Activated T-cell treated with anti-CD3 and anti-CD28 coated beads, Interleukin-2, amount 50 U/mL, for 48 hours (primary cell): ENCODE results near the gene MOCS1.
A peak's percentile ranks its signal among the peaks of the same experiment; 100 is the strongest.

Source experiments
- DNase-seq, 2 experiments: peaks; one replicate each; pipeline ENCODE4 v3.0.0-alpha.2; 2020

MOCS1 gene

DNA sequence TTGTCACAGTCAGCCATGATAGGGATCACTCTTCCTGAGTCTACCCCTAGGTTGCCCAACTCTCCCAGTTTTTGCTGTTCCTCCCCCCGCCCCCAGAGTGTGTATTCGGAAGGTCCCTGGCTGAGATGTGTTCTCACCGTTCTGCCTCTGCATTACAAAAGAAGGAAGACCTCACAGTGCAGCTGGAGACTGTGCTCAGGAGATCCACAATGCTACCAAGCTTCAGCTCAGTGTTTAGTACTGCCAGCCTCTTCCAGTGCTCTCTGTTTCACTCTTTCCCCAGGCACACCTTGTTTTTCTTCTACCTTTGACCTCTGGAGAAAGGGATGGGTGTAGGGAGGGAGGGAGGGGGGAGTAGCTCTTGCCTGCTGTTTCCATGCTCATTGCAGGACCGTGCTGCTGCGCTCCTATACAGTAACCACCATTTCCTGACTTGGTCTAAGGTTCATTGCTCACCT, 13.4 kb upstream of the MOCS1 start:
- no peak for DNase-seq

DNA sequence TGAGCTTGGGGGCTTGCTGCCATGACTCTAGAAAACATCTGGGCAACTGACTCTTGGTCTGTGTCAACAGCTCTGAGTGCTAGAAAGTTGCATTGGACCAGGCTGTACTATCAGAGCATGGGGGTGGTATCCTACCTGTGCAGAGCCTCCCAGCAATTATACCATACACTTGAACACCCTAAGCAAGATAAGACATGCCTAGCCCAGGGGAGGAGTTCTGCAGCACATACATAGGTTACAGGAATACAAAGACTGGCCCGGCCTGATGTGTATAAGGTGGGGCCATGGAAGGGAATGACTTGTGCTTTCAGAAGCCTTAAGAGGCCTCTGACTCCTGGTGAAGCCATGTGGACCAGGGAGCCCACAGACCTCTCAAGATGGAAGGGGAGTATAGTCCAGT, 11.4 kb upstream of the MOCS1 start:
- no peak for DNase-seq

DNA sequence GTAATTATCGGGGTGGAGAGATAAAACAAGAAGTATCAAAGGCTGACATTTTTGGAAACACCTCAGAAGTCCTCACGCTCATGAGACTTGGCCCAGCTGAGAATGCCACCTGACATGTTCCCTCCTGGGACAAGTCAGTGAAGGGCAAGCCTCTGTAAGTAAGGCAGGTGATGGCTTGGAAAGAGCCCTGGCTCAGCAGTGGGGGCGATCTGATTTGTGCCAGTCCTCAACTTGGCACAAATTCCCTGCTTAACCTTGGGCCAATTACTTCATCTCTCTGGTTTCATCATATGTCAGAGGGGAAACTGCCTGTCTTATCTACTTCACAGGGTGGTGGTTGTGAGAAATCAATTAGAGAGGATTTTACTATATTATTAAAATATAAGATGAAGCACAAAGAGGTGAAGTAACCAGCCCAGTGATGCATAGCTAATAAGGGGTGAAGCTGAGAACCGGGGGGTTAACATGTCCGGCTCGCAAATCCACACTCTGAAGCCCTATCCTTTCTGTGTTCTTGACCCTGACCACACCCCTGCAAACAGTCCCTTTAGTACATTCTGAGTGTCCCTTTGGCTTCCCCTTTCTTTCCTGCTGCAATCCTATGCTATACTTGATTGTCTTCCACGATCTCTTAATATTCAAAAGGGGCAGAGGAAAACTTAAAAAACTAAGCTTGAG, 8.8 kb upstream of the MOCS1 start:
- no peak for DNase-seq

DNA sequence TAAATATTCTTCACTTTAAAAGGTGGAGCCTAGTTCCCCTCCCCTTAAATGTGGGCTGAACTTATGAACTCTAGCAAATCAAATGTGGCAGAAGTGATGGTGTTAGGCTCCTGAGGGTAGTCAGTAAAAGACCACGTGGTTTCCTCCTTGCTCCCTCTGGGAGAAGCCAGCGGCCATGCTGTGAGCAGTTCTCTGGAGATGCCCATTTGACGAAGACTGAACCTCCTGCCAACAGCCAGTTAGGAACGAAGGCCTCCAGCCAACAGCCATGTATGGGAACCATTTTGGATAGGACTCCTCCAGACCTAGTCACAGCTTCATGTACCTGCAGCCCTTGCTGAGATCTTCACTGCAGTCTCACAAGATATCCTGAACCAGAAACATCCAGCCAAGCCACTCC, 7.6 kb upstream of the MOCS1 start:
- DNase-seq, result no peak

DNA sequence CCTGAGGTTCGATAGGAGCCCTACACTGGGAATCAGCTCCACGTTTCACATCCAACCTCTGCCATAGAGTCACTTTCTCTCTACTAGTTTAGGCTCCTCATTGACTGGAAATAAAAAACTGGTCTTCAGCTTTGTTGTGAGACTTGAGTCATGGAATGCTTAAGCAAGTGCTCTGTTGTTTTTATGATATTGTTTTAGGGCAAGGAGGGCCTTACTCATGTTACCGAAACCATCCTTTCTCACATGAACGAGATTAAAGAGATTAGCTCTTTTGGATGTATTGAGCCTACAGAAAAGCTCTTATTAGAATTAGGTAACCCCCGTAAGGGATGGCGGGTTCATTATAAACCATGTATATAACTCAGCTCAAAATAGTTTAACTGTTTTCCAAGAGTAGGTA, 6.9 kb upstream of the MOCS1 start:
- DNase-seq, result no peak

DNA sequence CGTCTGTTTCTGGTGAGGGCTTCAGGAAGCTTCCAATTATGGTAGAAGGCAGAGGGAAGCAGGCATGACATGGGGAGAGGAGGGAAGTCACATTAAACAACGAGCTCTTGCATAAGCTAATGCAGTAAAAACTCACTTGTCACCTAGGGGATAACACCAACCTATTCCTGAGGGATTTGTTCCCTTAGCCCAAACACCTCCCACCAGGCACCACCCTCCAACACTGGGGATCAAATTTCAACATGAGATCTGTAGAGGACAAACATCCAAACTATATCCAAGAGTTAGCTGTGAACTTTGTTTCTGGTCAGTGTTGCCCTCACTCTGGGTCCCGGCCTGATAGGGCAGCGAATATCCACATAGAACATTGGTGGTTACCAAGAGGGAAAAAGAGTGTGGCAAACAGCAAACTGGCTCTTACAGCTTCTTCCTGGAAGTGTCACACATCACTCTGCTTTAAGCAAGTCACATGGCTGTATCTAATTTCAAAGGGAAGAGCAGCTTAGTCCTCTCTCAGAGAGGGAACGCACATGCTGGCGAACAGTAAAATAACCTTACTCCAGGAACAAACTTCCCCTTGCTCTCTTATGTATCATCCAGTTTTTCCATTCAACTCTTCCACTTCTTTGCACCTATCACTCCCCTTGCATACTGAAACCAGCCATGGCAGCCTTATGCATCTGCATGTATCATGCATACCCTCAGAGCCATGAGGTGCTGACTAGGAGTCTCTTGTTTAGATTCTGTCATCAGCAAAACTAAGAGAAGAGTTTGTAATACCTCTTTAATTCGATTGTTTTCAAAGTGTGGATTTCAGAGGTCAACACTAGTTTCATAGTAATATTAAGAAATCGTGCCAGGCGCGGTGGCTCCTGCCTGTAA, 4.8 kb upstream of the MOCS1 start:
- no peak for DNase-seq

DNA sequence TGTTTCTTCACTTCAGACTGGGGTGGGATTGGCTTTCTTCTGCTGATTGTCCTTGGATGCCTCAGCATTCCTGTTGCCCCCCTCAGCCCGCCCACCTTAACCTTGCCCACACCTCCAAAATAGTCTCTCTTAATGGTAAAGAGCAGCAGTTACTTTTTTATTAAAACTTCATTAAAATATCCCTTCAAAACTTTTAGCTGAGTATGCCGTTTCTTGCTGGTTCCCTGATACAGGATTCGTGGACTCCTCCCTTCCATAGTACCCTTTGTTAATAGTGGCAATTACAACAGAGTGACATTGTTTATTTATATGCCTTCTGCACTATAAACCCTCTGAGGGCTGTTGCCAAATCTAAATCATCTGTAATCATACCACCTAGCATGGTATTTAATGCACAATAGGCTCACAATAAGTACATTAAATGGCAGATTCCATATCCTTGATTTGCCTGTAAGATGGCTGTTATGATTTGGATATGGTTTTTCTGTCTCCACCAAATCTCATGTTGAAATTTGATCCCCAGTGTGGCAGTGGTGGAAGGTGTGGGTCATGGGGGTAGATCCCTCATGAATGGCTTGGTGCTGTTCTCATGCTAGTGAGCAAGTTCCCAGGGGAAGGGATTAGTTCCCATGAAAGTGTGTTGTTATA, 3.5 kb upstream of the MOCS1 start:
- DNase-seq, result no peak

DNA sequence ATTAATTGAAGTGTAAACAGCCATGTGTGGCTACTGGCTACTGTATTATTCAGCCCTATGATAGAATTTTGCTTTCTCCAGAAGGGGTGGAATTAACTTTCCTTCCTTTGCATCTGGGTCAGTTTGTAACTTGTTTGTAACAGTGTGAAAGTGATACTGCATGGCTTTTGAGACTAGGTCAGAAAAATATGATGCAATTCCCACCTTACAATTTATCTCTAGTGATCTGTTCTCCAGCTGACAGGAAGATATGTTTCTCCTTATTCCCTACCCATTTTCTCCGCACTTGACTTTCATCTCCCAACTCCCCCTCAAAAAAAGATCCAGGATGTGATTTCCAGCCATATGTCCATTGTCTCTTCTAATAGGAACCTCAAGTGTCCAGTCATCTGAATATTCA, 2.6 kb upstream of the MOCS1 start:
- no peak for DNase-seq

DNA sequence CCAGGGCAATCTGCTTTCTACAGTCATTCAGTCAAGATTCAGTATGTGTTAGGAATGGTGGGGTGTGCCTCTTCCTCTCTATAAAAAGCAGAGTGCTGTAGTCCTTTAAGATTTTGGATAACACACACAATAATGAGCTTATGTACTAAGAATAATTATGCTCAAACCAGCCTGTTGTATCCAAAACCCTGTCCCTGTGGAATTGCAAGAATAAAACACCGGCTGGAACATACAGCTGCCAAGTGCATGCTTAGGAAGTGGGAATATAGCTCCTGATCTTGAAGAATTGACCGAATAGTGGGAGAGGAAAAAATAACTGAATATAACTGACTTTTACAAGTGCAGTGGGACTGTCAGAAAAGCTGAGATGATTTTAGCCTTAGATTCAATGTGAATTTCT, 979 bp upstream of the MOCS1 start:
- no peak for DNase-seq

DNA sequence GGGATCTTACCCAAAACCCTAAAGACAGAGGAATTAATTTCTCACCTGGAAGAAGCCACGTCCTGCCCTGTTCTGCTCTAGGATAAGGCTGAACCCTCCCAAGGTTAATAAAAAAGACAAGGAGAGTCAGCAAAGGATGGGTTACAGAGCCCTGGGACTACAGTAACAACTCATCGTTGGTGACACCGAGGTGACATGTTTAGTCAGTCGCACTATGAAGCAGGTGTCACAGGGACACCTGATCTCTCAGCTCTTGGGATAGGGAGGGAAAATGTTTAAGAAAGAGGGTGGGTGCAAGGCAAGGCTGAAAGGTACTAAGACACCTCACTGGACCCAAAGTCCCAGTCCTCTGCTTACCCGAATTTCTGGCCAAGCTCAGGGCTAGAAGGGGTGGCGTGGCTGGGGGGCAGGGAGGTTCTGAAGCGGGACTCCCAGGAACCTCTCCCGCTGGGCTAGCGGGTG, 562 bp downstream of the MOCS1 start:
- DNase-seq, result peak in 1 of 2 experiments; percentile 27

DNA sequence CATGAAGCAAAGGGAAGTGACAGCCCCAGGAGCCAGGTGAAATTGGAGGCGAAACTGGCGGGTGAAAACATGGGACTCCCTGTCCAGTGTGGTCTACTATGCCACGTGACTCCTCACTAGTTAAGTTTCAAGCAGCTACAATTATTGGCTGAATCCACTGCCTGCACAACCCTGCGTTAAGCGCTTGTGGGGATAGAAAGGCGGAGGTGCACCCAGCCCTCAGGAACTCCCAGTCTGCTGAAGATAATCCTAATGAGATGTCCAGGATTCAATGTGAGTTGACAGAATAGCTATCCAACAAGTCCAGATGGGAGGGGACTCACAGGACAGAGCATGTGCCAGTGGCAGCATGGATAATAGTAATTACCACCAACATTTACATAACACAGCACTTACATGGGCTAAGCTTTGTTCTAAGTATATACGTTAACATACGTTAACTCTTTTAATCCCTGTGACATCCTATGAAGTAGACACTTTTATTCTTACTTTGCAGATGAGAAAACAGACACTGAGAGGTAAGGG, 1.8 kb downstream of the MOCS1 start:
- DNase-seq, result no peak

DNA sequence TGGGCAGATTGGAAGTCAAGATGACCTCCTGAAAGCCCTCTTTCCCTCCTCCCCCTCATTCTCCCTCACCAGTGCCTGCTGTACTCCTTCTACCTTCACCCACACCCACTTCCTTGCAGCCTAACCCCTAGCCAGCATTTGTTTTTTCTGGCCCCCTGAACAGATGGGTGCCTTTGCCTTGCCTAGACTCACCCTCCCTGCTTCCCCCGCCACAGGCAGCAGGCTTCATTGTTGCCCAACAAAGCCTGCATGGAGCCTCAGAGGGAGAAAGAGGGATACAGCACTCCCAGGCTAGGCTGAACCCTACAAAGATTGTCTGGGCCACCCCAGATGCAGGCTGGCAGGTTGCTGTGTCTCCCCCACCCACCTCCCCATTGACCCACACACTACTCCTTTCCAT, 2.7 kb downstream of the MOCS1 start:
- no peak for DNase-seq

DNA sequence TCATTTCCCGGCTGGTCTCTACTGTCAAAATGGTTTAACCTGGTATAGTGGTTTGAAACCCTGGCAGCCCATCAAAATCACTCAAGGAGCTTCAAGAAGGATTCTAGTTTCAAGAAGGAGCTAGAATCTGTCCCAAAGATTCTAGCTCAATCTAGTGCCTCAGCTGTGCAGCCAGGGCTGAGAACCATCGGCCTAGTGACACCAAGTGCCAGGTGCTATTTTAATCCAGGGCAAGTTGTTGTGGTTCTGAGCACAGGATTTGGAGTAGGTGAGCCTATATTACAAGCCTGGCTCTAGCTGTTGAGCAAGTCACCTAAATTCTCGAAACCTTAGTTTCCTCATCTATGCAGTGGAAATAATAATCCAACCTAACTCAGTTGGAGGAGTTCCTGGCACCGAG, 3.7 kb downstream of the MOCS1 start:
- no peak for DNase-seq

DNA sequence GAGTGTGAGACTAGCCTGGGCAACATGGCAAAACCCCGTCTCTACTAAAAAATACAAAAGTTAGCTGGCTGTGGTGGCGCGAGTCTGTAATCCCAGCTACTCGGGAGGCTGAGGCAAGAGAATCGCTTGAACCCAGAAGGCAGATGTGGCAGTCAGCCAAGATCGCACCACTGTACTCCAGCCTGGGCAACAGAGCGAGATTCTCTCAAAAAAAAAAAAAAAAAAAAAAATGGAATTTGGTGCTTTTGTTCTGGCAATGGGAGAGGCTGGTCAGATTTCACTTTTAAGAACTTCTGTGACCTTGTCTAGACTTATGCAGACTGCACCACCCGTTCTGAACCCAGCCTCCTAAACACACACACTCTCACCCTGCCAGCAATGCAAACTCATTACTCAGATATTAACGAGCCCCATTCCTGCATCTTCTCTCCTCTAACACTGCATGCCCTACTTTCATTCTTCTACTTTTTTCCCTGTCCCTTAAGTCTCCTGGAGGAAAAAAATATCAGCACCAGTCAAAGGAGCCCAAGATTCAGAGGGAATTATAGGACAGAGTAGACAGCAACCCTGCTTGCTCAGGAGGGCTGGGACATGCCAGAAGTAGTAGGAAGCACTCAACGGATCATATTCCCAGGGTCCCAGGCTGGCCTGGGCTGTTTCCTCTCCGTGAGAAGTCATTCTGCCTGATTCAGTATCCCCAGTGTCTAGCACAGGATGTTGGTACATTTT, 4.4 kb downstream of the MOCS1 start:
- no peak for DNase-seq

DNA sequence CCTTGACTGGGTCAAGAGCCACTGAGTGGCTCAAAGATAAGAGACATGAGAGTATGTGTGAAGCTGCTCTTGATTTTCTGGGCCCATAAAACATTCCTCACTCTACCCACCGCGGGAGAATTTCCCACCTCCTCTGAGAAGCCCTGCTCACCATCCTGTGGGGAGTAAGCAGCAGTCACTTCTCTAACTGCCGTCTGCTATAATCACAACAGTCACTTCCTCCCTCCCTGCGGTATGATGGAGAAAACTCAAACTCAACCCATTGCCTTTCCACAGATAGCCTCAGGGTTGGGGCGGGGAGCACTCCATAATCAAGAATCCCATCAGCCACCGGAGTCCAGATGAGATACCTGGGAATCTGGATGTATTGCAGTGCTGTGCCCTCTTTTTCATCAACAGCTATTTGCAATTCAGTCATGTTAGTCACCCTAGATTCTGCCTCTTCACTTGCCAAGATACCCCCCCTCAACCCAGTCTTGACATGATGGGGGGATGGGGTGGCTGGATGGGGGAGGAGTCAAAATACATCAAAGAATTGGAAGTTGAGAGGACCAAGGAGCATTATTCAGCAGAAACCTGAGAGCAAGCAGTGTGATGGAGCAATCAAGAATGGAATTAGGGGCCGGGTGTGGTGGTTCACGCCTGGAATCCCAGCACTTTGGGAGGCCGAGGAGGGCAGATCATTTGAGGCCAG, 5.1 kb downstream of the MOCS1 start:
- no peak for DNase-seq

DNA sequence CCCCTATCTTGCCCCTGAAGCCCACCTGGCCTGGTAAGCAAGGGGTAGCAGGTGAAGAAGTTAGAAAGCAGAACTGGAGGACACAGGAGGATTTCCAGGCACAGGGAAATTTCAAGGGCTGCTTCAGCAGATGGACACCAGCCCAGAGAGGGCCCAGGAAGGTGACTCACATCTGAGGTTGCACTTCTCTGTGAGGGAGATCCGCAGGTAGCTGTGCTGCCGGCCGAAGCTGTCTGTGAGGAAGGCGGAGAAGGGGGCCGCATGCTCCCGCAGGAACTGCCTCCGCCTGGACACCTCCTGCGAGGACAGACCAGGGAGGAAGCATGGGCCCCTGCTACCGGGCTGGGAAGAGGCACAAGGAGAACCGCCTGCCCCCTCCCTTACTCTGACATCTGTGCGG, 7.1 kb downstream of the MOCS1 start:
- no peak for DNase-seq

DNA sequence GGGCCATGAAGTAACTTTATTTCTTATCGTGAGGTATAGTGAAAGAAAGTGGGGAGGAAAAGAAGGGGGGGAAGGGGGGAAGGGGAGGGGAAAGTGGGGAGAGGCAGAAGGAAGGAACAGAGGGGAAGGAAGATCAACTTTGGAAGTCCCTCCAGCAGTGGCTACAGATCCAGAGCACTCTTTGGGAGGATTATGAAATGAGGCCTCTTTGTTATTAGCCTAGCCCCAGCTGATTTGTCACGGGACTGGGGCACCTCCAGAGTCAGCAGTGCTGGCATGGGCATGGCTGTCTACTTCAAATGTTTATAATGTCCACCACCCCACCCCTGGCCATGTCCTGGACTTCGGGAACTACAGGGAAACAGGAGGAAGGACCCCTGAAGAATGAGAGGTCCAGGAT, 7.6 kb downstream of the MOCS1 start:
- no peak for DNase-seq

DNA sequence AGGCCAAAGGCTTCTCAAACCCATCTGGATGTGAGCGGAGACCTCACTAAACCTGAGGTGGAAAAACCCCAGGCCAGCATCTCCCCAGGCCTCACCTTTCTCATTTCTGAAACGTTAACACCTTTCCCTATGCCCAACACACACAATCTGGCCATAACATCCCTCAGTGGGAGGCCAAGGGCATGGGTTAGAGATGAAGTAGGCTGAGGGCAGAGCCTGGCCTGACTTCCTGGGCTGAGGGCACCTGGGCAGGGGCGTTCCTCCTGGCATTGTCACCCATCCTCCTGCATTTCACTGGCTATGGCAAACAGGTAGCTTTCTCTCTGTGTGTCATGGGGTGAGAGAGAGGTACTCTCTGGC, 8.4 kb downstream of the MOCS1 start:
- no peak for DNase-seq

DNA sequence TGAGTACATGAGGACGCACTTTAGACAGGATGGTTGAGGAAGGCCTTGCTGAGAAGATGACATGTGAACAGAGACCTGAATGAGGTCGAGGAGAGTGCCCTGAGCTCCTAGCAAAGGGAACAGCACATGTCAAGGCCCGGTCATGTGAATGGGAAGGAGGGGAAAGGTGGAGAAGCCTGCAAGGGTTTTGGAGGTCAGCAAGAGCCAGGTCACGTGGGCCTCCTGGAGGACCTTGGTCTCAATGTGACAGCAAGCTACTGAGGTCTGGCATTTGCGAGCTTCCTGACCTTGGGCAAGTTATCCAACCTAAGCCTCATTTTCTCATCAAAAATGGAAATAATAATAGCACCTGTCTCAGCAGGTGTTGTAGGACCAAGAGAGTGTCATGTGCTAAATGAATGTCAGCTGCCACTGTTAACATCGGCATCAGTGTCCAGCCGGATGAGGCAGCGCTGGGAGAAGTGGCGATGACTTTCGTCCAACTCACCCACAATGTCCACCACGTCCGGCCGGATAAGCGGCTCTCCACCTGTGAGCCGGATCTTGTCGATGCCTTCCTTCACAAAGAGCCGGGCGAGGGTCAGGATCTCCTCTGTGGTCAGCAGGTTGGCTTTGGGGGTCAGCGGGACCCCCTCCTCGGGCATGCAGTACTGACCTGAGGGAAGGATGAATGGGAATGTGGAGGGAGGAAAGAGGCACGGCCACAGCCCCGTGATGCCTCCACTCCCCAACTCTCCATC, 8.9 kb downstream of the MOCS1 start:
- DNase-seq, result no peak

DNA sequence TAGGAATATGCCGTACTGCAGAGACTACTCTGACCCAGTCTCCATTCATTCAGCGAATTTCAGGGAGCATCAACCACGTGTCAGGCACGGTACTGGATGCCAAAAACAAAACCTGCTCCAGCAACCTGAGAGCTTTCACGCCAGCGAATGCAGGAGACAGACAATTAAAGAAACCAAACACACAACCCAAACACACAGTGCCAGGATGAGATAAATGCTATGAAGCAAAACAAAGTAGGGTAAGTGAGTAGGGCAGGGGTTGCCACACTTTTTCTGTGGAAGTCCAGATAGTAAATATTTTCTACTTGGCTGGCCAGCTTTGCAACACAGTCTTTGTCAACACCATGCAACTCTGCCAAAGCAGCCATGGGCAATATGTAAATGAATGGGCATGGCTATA, 10.0 kb downstream of the MOCS1 start:
- no peak for DNase-seq

DNA sequence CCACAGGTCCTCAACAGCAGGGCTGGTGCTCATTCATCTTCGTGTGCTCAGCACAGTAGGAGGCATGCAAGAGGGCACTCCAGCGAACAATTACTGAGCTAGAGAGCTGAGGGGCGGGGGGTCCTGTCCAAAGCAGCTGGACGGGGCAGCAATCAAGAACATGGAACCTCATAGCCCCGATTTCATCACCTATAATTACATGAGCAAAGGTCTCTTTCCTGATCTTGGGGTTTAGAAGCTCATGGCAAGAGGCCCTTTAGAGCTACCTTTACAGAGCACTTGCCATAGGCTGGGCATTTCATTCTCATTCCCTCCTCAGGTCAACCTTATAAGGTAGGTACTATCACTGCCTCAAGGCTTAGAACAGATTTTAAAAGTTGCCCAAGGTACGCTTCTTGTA, 10.4 kb downstream of the MOCS1 start:
- DNase-seq, result no peak

DNA sequence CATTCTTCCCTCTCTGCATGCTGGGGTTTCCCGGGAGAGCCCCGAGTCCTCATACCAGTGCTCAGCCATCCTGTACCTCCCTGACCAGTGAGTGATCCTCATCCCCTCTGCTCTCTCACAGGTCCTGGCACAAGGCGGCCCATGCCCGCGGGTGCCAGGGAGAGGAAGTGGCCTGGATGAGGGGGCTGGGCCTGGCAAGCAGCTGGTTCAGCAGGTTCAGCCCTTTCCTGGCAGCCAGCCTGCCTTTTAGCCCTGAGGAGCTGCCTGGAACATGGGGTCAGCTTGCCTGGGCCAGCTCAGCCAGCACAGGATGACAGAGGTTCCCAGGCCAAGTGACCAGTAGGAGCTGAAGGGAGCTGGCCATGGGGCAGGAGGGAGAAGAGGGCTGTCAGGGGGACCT, 10.9 kb downstream of the MOCS1 start:
- no peak for DNase-seq
